ENCODE data around the gene ATP1A4.

The ATP1A4 gene

GRCh38 chr1:160146107-160146506 lies 5.3 kb upstream of the ATP1A4 start:
- DNase-seq (ENCODE audit: low read depth) = no peak

- DNase-seq (ENCODE audit: low read depth) = no peak
Measured at GRCh38 chr1:160148121-160148520, 3.3 kb upstream of the ATP1A4 start.

GRCh38 chr1:160149233-160149632 lies 2.2 kb upstream of the ATP1A4 start:
- DNase-seq (ENCODE audit: low read depth) = no peak

- DNase-seq (ENCODE audit: low read depth) = peak; percentile 78
Measured at GRCh38 chr1:160149716-160150115, 1.7 kb upstream of the ATP1A4 start.

GRCh38 chr1:160154790-160155189 lies 3.4 kb downstream of the ATP1A4 start:
- no peak for DNase-seq (ENCODE audit: low read depth)

- no peak for DNase-seq (ENCODE audit: low read depth)
Measured at GRCh38 chr1:160156361-160156760, 5.0 kb downstream of the ATP1A4 start.

- DNase-seq (ENCODE audit: low read depth) = no peak
Measured at GRCh38 chr1:160157174-160157573, 5.8 kb downstream of the ATP1A4 start.

- no peak for DNase-seq (ENCODE audit: low read depth)
Measured at GRCh38 chr1:160158031-160158430, 6.6 kb downstream of the ATP1A4 start.

GRCh38 chr1:160158534-160158933 lies 7.1 kb downstream of the ATP1A4 start:
- DNase-seq (ENCODE audit: low read depth) = no peak

GRCh38 chr1:160159846-160160245 lies 8.4 kb downstream of the ATP1A4 start:
- no peak for DNase-seq (ENCODE audit: low read depth)

- no peak for DNase-seq (ENCODE audit: low read depth)
Measured at GRCh38 chr1:160161965-160162705, 10.7 kb downstream of the ATP1A4 start.

- DNase-seq (ENCODE audit: low read depth) = no peak
Measured at GRCh38 chr1:160162931-160163330, 11.5 kb downstream of the ATP1A4 start.

GRCh38 chr1:160163615-160164014 lies 12.2 kb downstream of the ATP1A4 start:
- no peak for DNase-seq (ENCODE audit: low read depth)

- DNase-seq (ENCODE audit: low read depth) = no peak
Measured at GRCh38 chr1:160164121-160164520, 12.7 kb downstream of the ATP1A4 start.

GRCh38 chr1:160166166-160166868 lies 14.9 kb downstream of the ATP1A4 start:
- no peak for DNase-seq (ENCODE audit: low read depth)

- no peak for DNase-seq (ENCODE audit: low read depth)
Measured at GRCh38 chr1:160167056-160167455, 15.7 kb downstream of the ATP1A4 start.

GRCh38 chr1:160167580-160167979 lies 16.2 kb downstream of the ATP1A4 start:
- no peak for DNase-seq (ENCODE audit: low read depth)

- no peak for DNase-seq (ENCODE audit: low read depth)
Measured at GRCh38 chr1:160168016-160168415, 16.6 kb downstream of the ATP1A4 start.

GRCh38 chr1:160168609-160169369 lies 17.4 kb downstream of the ATP1A4 start:
- DNase-seq (ENCODE audit: low read depth) = peak; percentile 89

- no peak for DNase-seq (ENCODE audit: low read depth)
Measured at GRCh38 chr1:160169553-160170399, 18.4 kb downstream of the ATP1A4 start.

- DNase-seq (ENCODE audit: low read depth) = no peak
Measured at GRCh38 chr1:160171354-160171753, 20.0 kb downstream of the ATP1A4 start.

- DNase-seq (ENCODE audit: low read depth) = no peak
Measured at GRCh38 chr1:160171980-160172379, 20.6 kb downstream of the ATP1A4 start.
